IPS DF 4.7 (cell line): ENCODE data around the gene TMEM220.
A peak's percentile ranks its signal among the peaks of the same experiment; 100 is the strongest.
"Not testable (repeated sequence)": the region's sequence is repeated elsewhere in the genome, so short reads cannot be mapped to it uniquely, and the experiment has no call there.

Source experiments
- DNase-seq: peaks from one replicate; pipeline ENCODE4 v3.0.0-alpha.2; 2013; ENCODE audit warnings: low spot score; ENCODE audit errors: extremely low read depth

TMEM220 gene

DNA sequence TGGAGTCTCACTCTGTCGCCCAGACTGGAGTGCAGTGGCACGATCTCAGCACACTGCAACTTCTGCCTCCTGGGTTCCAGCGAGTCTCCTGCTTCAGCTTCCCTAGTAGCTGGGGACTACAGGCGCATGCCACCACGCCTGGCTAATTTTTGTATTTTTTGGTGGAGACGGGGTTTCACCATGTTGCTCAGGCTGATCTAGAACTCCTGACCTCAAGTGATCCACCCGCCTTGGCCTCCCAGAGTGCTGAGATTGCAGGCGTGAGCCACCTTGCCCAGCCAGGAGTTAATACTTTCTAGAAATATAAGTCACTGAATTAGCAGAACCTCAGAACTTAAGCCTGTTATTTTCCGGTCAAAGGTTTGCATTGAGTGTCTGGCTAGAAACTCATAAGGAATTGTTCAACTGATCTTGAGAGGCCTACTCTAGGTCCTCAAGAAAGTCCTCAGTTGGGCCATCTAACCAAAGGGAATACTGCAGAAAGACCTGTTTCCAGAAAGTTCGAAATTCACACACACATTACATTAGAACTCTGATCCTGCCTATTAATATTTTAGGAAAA is 1.4 kb downstream of the TMEM220 start:
- DNase-seq, result no peak

GRCh38 chr17:10727192-10727591 is 2.6 kb downstream of the TMEM220 start:
- no peak for DNase-seq

GRCh38 chr17:10726196-10726595 is 3.6 kb downstream of the TMEM220 start:
- no peak for DNase-seq

DNA sequence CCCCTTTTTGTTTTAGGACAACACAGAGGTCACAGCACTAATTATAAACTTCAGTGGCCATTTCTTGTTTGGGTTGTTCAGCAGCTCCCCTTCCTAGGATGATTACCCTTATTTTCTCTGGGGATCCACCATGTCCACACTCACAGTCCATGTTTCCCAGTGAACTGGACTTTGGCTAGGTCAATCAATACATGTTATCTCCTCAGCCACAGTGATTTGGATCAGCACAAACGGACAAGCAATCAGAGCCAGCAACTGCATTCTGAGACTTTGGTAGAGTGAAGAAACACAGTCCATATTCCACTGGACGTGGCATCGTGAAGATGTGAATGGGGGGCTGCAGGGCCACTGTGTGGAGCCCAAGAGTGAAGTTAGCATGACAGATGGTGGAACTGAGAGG is 4.6 kb downstream of the TMEM220 start:
- DNase-seq, result no peak

DNA sequence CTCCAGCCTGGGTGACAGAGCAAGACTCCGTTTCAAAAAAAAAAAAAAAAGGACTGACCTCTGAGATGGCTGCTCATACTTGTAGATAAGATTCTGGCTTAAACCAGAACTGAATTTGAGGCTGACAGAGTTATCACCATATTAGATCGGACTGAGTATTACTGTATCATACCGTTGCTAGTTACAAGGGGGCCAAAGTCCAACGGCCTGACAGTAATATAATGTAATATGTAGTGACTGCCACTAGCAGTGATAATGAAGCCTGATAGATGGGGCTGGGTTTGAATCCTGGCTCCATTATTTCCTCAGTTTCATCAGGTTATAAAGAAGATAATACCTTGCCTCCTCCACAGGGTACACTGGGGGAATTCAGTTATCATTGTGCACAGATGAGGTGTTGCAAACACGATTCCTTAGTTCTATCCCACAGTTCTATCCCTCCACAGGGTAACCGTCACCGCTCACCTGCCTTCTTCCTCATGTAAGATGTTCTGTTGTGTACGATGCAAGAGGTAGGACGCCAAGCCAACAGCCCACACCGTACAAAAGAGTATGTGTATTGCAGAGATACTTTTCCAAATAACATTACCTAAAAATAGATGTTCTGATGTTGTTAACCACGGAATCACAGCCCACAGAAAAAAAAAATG is 5.2 kb downstream of the TMEM220 start:
- no peak for DNase-seq

- no peak for DNase-seq
Measured at GRCh38 chr17:10718547-10718946, 11.3 kb downstream of the TMEM220 start.

GRCh38 chr17:10716218-10716617 is 13.6 kb downstream of the TMEM220 start:
- no peak for DNase-seq

DNA sequence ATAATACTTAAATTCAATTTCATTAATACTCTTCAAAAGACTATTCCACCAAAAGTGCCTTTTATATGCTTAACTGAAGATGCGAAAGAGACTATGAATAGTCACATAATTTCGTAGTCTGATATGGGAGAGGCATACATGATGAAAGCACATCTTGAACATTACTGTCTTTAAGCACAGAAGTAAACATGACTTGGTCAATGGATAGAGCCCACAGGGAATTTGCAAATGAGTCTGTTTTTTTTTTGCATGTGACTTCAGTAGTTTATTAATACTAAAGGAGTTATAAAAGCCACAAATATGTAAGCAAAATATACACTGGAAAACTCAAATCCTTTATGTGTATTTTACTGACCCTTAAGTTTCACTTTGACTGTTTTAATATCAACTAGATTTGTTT is 16.5 kb downstream of the TMEM220 start:
- no peak for DNase-seq

GRCh38 chr17:10705727-10706126 is 24.1 kb downstream of the TMEM220 start:
- DNase-seq, result no peak

DNA sequence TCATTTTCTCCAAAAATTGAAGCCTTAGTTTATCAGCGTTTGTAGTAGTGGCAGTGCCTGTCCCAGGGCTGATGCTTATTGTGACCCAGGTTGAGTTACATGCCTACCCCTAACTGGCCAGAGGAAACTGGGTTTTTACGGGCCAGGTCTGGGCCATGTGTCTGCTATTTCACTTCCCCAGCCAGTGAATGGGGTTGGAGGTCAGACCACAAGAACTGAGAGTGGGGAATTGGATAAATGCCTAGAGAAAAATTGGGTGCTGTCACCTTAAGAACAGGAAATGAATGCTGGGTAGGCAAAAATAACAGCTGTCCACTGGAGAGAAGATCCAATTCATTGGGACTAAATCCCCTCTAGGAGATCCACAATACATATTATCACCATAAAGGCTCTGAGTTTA is 27.2 kb downstream of the TMEM220 start:
- no peak for DNase-seq

DNA sequence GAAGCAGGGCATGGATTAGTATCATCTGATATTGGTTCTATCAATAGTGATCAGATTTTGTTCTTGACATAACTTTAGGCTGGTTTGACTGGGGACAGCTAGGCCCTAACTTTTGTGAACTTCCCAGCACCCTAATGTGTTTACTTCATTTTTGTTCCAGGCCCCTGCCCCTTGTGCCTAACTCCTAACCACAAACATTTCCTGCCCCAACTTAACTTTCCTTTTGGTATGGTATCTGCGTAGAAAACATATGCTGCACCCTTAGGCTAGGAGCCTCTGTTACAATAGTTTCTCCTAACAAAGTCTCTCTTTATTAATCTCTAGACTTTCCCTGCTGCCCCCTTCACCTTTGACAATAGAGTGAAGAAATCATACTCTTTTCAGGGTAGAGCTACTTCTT is 30.0 kb downstream of the TMEM220 start:
- DNase-seq, result no peak

DNA sequence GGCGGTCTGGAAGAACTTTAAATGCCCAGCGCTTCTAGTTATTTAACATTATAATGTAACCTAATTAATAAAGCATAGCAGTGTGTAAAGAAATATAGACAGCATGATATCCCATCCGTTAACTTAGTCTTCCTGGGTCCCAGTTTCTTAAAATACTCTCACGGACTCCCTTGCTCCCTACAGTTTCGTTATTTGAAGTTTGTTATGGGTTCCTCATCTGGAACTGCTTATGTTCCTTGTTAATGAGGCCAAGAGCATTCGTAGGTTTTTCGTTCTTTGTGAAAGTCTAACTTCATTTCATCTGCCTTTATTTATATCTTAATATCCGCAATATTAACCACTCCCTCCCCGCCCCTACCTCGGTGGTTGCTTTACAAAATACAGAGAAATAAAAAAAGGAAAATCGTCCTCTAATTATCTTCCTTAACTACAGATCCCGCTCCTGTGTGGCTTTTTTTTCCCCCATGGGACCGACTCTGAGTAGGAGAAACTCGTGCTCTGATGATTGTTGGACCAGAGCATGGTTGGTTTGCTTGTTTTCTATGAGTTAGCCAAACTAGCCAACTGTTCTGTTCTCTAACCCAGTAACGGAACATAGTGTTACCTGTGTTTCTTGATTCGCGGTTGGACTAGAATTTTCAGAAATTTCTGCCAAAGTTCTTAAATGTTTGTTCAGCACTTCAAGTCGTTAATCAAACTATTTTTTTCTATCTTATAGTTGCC is 31.6 kb downstream of the TMEM220 start:
- no peak for DNase-seq

DNA sequence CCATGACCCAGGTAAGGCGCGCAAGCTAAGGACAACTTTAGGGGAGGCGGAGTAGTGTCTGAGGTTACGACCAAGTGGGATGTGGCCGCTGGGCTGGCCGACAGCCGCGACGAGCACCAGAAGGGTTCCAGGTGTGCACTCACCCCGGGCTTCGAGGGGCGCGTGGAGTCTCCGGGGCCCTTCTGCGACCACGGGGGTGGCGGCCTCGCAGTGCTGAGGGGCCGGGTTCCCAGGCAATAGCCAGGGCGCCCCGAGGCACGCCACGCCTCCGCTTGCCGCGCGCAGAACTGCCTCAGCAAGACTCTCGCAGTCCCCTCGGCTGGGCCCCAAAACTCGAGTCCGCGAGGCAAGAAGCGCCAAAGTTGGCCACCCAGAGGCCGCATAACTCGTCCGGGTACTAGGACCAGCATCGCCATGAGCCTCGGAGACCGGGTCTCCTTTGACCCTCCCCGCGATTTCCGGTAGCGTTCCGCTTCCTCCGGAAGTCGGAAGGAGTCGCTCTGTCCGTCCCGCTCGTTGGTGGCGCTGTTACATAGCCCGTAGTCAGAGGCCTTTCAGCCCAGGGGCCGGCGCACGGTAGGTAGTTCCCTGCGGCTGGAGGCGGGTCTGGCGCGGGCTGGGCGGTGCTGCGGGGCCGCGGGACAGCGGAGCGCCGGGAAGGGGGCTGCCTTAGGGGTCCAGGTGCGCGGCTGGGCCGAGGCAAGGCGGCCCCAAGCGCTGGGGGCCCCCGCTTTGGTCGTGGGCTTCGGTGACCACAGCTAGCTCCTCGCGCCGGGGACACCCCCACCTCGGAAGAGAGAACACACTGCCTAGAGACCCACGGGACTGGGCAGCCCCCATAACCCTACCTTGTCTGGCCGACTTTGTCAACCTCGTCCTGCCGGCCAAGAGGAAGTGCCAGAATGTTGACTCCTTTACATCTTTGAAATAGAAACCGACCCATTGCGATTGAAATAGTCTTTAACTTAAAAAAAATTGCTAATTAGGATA is 32.4 kb downstream of the TMEM220 start, which contains the start of the genes ADPRM and SCO1:
ADPRM (plus strand) TSS at position 503 of the 990 bp plus-strand sequence. CDS start 7,333 bp downstream, outside the sequence.
SCO1 (minus strand) TSS at position 442 of the 990 bp plus-strand sequence; CDS start at position 416, 26 bp downstream.
- peak; percentile 82 for DNase-seq

GRCh38 chr17:10695875-10696407 is 33.9 kb downstream of the TMEM220 start:
- not testable (repeated sequence) for DNase-seq

DNA sequence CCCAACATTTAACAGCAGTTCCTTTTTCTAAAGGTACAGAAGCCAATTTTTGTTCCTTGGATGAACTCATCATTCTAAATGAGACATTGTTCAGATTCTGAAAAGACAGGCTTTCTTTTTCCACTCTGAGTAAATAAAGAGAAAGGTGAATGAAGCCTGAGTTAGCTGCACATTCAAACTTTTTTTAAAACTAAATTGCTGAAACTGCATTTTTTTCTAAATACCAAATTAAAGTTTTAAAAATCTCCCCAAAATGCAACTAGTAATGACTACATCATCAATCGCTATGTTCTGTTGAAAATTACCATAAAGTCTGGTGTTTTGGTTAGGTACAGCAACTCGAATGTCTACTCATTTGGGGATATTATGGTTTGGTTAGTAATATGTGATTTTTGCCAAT is 42.3 kb downstream of the TMEM220 start:
- no peak for DNase-seq

GRCh38 chr17:10683853-10684252 is 46.0 kb downstream of the TMEM220 start:
- DNase-seq, result no peak

- DNase-seq, result no peak
Measured at GRCh38 chr17:10681866-10682446, 47.9 kb downstream of the TMEM220 start.

DNA sequence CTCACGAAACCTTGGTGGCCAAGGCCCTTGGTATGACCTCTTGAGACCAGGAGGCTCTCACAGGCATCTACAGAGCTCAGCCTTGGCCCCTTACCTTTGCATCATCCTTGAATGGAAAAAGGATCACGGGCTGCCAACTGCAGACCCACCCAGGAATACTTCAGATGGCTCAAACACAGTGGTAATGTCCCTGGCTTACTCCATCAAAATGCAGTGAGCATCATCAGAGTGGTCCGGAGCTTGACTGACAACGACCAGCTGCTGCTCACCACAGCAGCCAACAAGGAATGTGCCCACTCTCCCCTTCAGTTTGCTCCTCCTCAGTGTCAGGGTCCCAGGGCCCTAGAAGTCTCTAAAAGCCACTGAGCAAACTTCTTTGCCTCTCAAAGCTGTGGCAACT is 55.1 kb downstream of the TMEM220 start:
- DNase-seq, result no peak

GRCh38 chr17:10673312-10673711 is 56.5 kb downstream of the TMEM220 start:
- DNase-seq, result no peak

GRCh38 chr17:10668775-10669174 is 61.0 kb downstream of the TMEM220 start:
- no peak for DNase-seq

GRCh38 chr17:10666906-10667305 is 62.9 kb downstream of the TMEM220 start:
- DNase-seq, result no peak
